Fibroblast of lung (primary cell): ENCODE results near the gene WWOX. TPM values are rescaled to one million over a fixed set of nuclear protein-coding genes. Genes with fewer than 3 reads are reported as not detected.

Experiments used
- DNase-seq, 2 donors: peaks; one replicate each; pipeline versions ENCODE4 v3.0.0 to v3.0.0-alpha.2; 2010; ENCODE audit warnings: low read depth in 2 of 2
- H2AFZ ChIP-seq: 2 replicates; pipeline ENCODE4 v1.5.1; 2012; ENCODE audit warnings: low read length, control low read depth, inconsistent platforms
- H3K27ac ChIP-seq: 2 replicates; pipeline ENCODE4 v1.5.1; 2011; ENCODE audit warnings: low read length, control low read depth; ENCODE audit not compliant: insufficient read depth
- H3K27me3 ChIP-seq: 2 replicates; pipeline ENCODE4 v1.5.1; 2011; ENCODE audit warnings: mild to moderate bottlenecking, low read length; ENCODE audit not compliant: control insufficient read depth, insufficient read depth
- H3K36me3 ChIP-seq: 2 replicates; pipeline ENCODE4 v1.5.1; 2011; ENCODE audit warnings: low read length; ENCODE audit not compliant: control insufficient read depth, insufficient read depth
- H3K4me1 ChIP-seq: 2 replicates; pipeline ENCODE4 v1.5.1; 2011; ENCODE audit warnings: low read length; ENCODE audit not compliant: control insufficient read depth, insufficient read depth; ENCODE audit errors: extremely low read depth
- H3K4me2 ChIP-seq: 2 replicates; pipeline ENCODE4 v1.5.1; 2011; ENCODE audit warnings: low read length, control low read depth; ENCODE audit not compliant: insufficient read depth; ENCODE audit errors: extremely low read depth
- H3K4me3 ChIP-seq, 4 experiments: fragments of 200-600 bp in 1 of 4; sonication (generic) in 1 of 4; replicated peaks in 1 of 4; 2 replicates each; pipeline ENCODE4 v1.5.1; 2011 to 2016; ENCODE audit warnings: low read length in 4 of 4, low read depth in 3 of 4, mild to moderate bottlenecking in 3 of 4, control low read depth in 2 of 4, inconsistent platforms in 1 of 4, mixed read lengths in 1 of 4; ENCODE audit not compliant: insufficient read depth in 1 of 4; ENCODE audit errors: control extremely low read depth in 1 of 4
- H3K79me2 ChIP-seq: 2 replicates; pipeline ENCODE4 v1.5.1; 2012; ENCODE audit warnings: mild to moderate bottlenecking, low read length, inconsistent platforms; ENCODE audit not compliant: control insufficient read depth, insufficient read depth
- H3K9ac ChIP-seq: 2 replicates; pipeline ENCODE4 v1.5.1; 2011; ENCODE audit warnings: mild to moderate bottlenecking, low read length, control low read depth; ENCODE audit not compliant: insufficient read depth
- H3K9me3 ChIP-seq: 2 replicates; pipeline ENCODE4 v1.5.1; 2012; ENCODE audit warnings: low read depth, low read length; ENCODE audit not compliant: control insufficient read depth, insufficient read depth
- H4K20me1 ChIP-seq: 2 replicates; pipeline ENCODE4 v1.5.1; 2011; ENCODE audit warnings: low read length; ENCODE audit not compliant: control insufficient read depth, insufficient read depth; ENCODE audit errors: extremely low read depth
- EZH2 ChIP-seq: IDR thresholded peaks from 2 replicates; pipeline ENCODE4 v1.5.1; 2012; ENCODE audit warnings: low read length, control low read depth, mild to moderate bottlenecking; ENCODE audit errors: missing control alignments
- polyA plus RNA-seq, 2 donors: library from polyadenylated mRNA; depleted of rRNA in 1 of 2; stranded (reverse) in 1 of 2; unstranded in 1 of 2; fragments of >200 nt; gene quantifications; 2 replicates each; pipeline ENCODE4 v1.2.1, GENCODE V29; 2011 to 2012; ENCODE audit warnings: missing spikeins in 1 of 2
- total RNA-seq: library from RNA; depleted of rRNA; stranded (reverse); fragments of >200 nt; gene quantifications from 2 replicates; pipeline ENCODE4 v1.2.1, GENCODE V29; 2014
- TF ChIP-seq, protein P1 (sequence below), 2 donors: IDR thresholded peaks in 1 of 2; conservative IDR thresholded peaks in 1 of 2; 1 replicate in 1 of 2; 2 replicates in 1 of 2; pipeline ENCODE4 v1.5.1; 2011 to 2012; ENCODE audit warnings: low read length in 2 of 2, control low read depth in 1 of 2, inconsistent platforms in 1 of 2, low read depth in 1 of 2, mild to moderate bottlenecking in 1 of 2

Gene WWOX
- total and polyA plus RNA-seq, 2 donors (not counting 1 experiment from before 2014, with no cell fraction given) = 5.6 to 16.3 TPM

DNA sequence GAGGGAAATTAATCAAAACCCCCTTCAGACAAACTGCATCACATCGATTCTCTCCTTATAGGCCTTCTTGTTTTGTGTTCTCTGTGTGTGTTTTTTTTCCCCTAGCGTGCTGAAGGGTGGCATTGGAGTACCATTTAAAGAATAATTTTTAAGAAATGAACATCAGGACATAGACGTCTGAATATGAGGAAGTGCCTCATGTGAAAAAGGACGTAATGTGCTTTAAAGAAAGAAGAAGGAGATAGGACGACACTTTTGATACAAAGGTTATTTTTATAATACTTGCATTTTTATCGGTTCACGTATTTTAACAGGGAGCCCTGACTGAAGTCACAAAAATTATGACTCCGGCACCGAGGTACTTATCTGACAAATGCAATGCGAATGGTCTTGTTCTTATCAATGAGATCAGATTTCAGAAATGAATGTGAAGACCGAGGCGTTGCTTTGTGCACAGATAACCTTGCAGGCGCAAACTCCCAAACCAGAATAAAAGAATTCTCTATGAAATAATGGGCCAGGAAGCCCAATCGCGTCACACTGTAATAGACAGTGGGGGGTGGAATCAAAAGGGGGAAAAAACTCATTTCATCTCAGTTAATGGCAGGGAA, 894.8 kb downstream of the WWOX start:
- H3K79me2 ChIP-seq = no peaks in the 10 kb centered on the region
- no peaks in the 10 kb centered on the region for H3K4me1 ChIP-seq
- no peaks in the 10 kb centered on the region for H3K9me3 ChIP-seq
- H2AFZ ChIP-seq = no peak overlapping the region
- no peak overlapping the region for H3K4me2 ChIP-seq
- H3K27me3 ChIP-seq = no peaks in the 10 kb centered on the region
- no peak for TF ChIP-seq EZH2
- TF ChIP-seq, protein P1, sequence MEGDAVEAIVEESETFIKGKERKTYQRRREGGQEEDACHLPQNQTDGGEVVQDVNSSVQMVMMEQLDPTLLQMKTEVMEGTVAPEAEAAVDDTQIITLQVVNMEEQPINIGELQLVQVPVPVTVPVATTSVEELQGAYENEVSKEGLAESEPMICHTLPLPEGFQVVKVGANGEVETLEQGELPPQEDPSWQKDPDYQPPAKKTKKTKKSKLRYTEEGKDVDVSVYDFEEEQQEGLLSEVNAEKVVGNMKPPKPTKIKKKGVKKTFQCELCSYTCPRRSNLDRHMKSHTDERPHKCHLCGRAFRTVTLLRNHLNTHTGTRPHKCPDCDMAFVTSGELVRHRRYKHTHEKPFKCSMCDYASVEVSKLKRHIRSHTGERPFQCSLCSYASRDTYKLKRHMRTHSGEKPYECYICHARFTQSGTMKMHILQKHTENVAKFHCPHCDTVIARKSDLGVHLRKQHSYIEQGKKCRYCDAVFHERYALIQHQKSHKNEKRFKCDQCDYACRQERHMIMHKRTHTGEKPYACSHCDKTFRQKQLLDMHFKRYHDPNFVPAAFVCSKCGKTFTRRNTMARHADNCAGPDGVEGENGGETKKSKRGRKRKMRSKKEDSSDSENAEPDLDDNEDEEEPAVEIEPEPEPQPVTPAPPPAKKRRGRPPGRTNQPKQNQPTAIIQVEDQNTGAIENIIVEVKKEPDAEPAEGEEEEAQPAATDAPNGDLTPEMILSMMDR (conservative IDR thresholded peaks at IDR 0.05 in 1 of 2, IDR thresholded peaks at IDR 0.05 in 1 of 2; ENCODE audit: low read depth in 1 of 2, low read length in 2 of 2) = no peak
- H3K27ac ChIP-seq = no peak overlapping the region
- DNase-seq = no peak
- H3K4me3 ChIP-seq = no peak overlapping the region
- no peaks in the 10 kb centered on the region for H3K36me3 ChIP-seq
- H4K20me1 ChIP-seq = no peaks in the 10 kb centered on the region
- no peak overlapping the region for H3K9ac ChIP-seq

DNA sequence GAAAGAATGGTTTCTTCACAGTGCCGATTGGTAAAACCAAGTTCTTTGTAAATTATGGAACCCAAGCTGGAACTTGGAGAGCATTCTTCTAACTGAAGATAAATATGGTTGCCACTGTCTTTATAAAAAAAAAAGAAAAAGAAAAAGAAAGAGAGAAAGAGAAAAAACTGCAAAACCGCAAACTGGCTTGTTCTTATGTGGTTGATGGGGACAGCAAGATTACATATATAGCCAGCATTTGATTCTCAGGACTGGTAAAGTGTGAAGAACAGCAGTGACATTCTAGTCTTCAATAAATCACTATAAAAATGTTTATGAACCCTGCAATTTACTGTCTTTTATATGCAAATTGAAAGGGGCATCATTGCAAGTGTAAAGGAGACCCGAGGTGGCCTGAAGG, 896.0 kb downstream of the WWOX start:
- no peak for DNase-seq
- H2AFZ ChIP-seq = no peak overlapping the region
- TF ChIP-seq, protein P1 (conservative IDR thresholded peaks at IDR 0.05 in 1 of 2, IDR thresholded peaks at IDR 0.05 in 1 of 2; ENCODE audit: low read depth in 1 of 2, low read length in 2 of 2) = no peak
- no peak for TF ChIP-seq EZH2
- H3K9me3 ChIP-seq = no peaks in the 10 kb centered on the region
- no peaks in the 10 kb centered on the region for H3K27me3 ChIP-seq
- H3K27ac ChIP-seq = no peak overlapping the region
- no peaks in the 10 kb centered on the region for H4K20me1 ChIP-seq
- H3K4me2 ChIP-seq = no peak overlapping the region
- H3K79me2 ChIP-seq = no peaks in the 10 kb centered on the region
- no peak overlapping the region for H3K4me3 ChIP-seq
- H3K9ac ChIP-seq = no peak overlapping the region
- no peaks in the 10 kb centered on the region for H3K36me3 ChIP-seq
- no peaks in the 10 kb centered on the region for H3K4me1 ChIP-seq

DNA sequence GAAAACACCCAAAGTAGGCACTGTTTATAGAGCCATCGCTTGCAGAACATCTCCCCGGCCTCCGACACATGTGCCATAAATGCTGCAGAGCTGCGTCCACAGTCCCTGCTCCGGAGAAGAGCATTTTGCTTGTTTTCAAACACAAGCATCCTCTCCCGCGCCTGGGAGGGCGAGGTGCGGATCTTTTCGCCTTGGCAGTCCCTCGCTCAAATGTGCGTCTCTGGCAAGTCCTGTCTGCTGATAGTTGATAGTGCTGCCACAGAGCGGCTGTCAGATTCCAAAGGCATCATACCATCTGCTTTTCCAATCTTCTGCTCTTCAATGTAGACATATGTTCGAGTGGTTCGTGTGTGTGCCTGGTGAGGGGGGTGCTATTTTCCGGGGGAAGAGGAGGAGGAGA, 897.3 kb downstream of the WWOX start:
- no peaks in the 10 kb centered on the region for H3K9me3 ChIP-seq
- no peak for TF ChIP-seq EZH2
- TF ChIP-seq, protein P1 (conservative IDR thresholded peaks at IDR 0.05 in 1 of 2, IDR thresholded peaks at IDR 0.05 in 1 of 2; ENCODE audit: low read depth in 1 of 2, low read length in 2 of 2) = no peak
- no peaks in the 10 kb centered on the region for H3K79me2 ChIP-seq
- no peak overlapping the region for H3K27ac ChIP-seq
- no peak overlapping the region for H3K4me3 ChIP-seq
- no peak for DNase-seq
- H3K4me1 ChIP-seq = no peaks in the 10 kb centered on the region
- H4K20me1 ChIP-seq = no peaks in the 10 kb centered on the region
- H3K27me3 ChIP-seq = no peaks in the 10 kb centered on the region
- H3K4me2 ChIP-seq = no peak overlapping the region
- no peak overlapping the region for H3K9ac ChIP-seq
- no peak overlapping the region for H2AFZ ChIP-seq
- no peaks in the 10 kb centered on the region for H3K36me3 ChIP-seq
